Measurements from ENCODE around the gene PLGRKT. TPM values are rescaled to one million over a fixed set of nuclear protein-coding genes. Genes with fewer than 3 reads are reported as not detected.
A peak's percentile ranks its signal among the peaks of the same experiment; 100 is the strongest.

The PLGRKT gene
- total and polyA plus RNA-seq, 10 donors, result 12.8 to 27.9 (median 18.3) TPM

GRCh38 chr9:5427005-5427404 lies 10.7 kb downstream of the PLGRKT start:
- Histone ChIP-seq H3K9me3 (no peaks in the 10 kb centered on the region), H3K27me3 (replicated peaks in 1 of 7) (no peaks in the 10 kb centered on the region), H3K27ac (no peak overlapping the region), H3K4me1 (no peaks in the 10 kb centered on the region), H3K4me3 (no peak overlapping the region), H3K36me3 (peaks cover 0 to 46% (median 10%) of the 10 kb centered on the region in 6 donors)
- intact Hi-C loops (cut with DNase I; ENCODE audit: low total_unique reads), result loop anchor here (5.0 kb wide), 1 partner anchor 240 kb away; the partner anchor contains the start of gene INSL6
- TF ChIP-seq CTCF (IDR thresholded peaks at IDR 0.05 in 8 of 11, conservative IDR thresholded peaks at IDR 0.05 in 3 of 11), result no peak
- TF ChIP-seq POLR2AphosphoS5 (IDR thresholded peaks at IDR 0.05), result no peak
- no peak for TF ChIP-seq POLR2A (IDR thresholded peaks at IDR 0.05)
- DNase-seq, result no peak

GRCh38 chr9:5425006-5425628 lies 12.6 kb downstream of the PLGRKT start:
- Histone ChIP-seq H3K27me3 (replicated peaks in 1 of 7) (no peaks in the 10 kb centered on the region), H3K4me1 (no peaks in the 10 kb centered on the region), H3K9me3 (no peaks in the 10 kb centered on the region), H3K4me3 (no peak overlapping the region), H3K36me3 (peaks cover 0 to 29% (median 2%) of the 10 kb centered on the region in 6 donors), H3K27ac (no peak overlapping the region)
- intact Hi-C loops (cut with DNase I; ENCODE audit: low total_unique reads), result loop anchor here (5.0 kb wide), 1 partner anchor 238 kb away; the partner anchor contains the start of gene INSL6
- WGBS, 5 donors, result 52 to 95% (median 88%) methylated on average over 2 of the region's 2 CpGs
- DNase-seq, result no peak
- TF ChIP-seq POLR2AphosphoS5 (IDR thresholded peaks at IDR 0.05) (no peak), CTCF (IDR thresholded peaks at IDR 0.05 in 8 of 11, conservative IDR thresholded peaks at IDR 0.05 in 3 of 11) (peak in 9 of 11 experiments; percentile 10 to 55 (median 47))

- H3K9me3 ChIP-seq, result no peaks in the 10 kb centered on the region
- no peak for DNase-seq
- peaks cover 0 to 26% (median 5%) of the 10 kb centered on the region in 6 donors for H3K36me3 ChIP-seq
- intact Hi-C loops (cut with DNase I; ENCODE audit: low total_unique reads), result no loop called here
- H3K4me1 ChIP-seq, result no peaks in the 10 kb centered on the region
- H3K27me3 ChIP-seq (replicated peaks in 1 of 7), result no peaks in the 10 kb centered on the region
- H3K4me3 ChIP-seq, result no peak overlapping the region
- H3K27ac ChIP-seq, result no peak overlapping the region
- WGBS, 5 donors, result 93 to 100% (median 100%) methylated on average over 1 of the region's 1 CpG
- TF ChIP-seq CTCF (IDR thresholded peaks at IDR 0.05 in 8 of 11, conservative IDR thresholded peaks at IDR 0.05 in 3 of 11), result no peak
- TF ChIP-seq POLR2AphosphoS5 (IDR thresholded peaks at IDR 0.05), result no peak
- TF ChIP-seq POLR2A (IDR thresholded peaks at IDR 0.05), result no peak
Observed at GRCh38 chr9:5422276-5422675, 15.4 kb downstream of the PLGRKT start.

- Histone ChIP-seq H3K4me1 (no peaks in the 10 kb centered on the region), H3K27ac (no peak overlapping the region), H3K36me3 (peaks cover 0 to 17% (median 5%) of the 10 kb centered on the region in 6 donors), H3K4me3 (no peak overlapping the region), H3K9me3 (no peaks in the 10 kb centered on the region), H3K27me3 (replicated peaks in 1 of 7) (no peaks in the 10 kb centered on the region)
- intact Hi-C loops (cut with DNase I; ENCODE audit: low total_unique reads), result no loop called here
- TF ChIP-seq POLR2AphosphoS5 (IDR thresholded peaks at IDR 0.05) (no peak), POLR2A (IDR thresholded peaks at IDR 0.05) (no peak), CTCF (IDR thresholded peaks at IDR 0.05 in 8 of 11, conservative IDR thresholded peaks at IDR 0.05 in 3 of 11) (no peak)
- WGBS, 5 donors, result 79 to 84% (median 81%) methylated on average over 2 of the region's 2 CpGs
- no peak for DNase-seq
Observed at GRCh38 chr9:5421163-5421562, 16.6 kb downstream of the PLGRKT start.
